MCF 10A (cell line): Measurements from ENCODE around the gene CEP89. TPM values are rescaled to one million over a fixed set of nuclear protein-coding genes. Genes with fewer than 3 reads are reported as not detected.

Experiments used
- BruUV-seq: library from RNA; stranded (reverse); fragments of 400-500 nt; replicated peaks from 2 replicates; lab custom pipeline; 2021; lab: Mats Ljungman, UMichigan
- CTCF ChIA-PET: fragments of 300-600 bp; sonication (Branson Sonifier 250); formaldehyde crosslinking; extraction: SDS; loops from one replicate; lab custom pipeline; 2021; ENCODE audit warnings: antibody characterized with exemption, inconsistent platforms; lab: Yijun Ruan, JAX
- POLR2A ChIA-PET: fragments of 300-600, 350-650 bp; sonication (Branson Sonifier 250); formaldehyde crosslinking; extraction: SDS; loops from one replicate; lab custom pipeline; 2020; ENCODE audit warnings: antibody characterized with exemption, inconsistent platforms; lab: Yijun Ruan, JAX
- DNase-seq: peaks from one replicate; pipeline ENCODE4 v3.0.0-alpha.2; 2018; ENCODE audit not compliant: unreplicated experiment
- H3K27ac Mint-ChIP-seq: one replicate; pipeline ENCODE4 v1.8.0; 2022; ENCODE audit warnings: mild to moderate bottlenecking, low read depth, mixed read lengths; ENCODE audit not compliant: unreplicated experiment
- H3K27me3 Mint-ChIP-seq: one replicate; pipeline ENCODE4 v1.8.0; 2022; ENCODE audit warnings: mixed read lengths; ENCODE audit not compliant: insufficient read depth, unreplicated experiment
- H3K36me3 Mint-ChIP-seq: one replicate; pipeline ENCODE4 v1.8.0; 2022; ENCODE audit warnings: mild to moderate bottlenecking, moderate library complexity, mixed read lengths; ENCODE audit not compliant: insufficient read depth, unreplicated experiment
- H3K4me1 Mint-ChIP-seq: one replicate; pipeline ENCODE4 v1.8.0; 2022; ENCODE audit warnings: mixed read lengths; ENCODE audit not compliant: insufficient read depth, unreplicated experiment
- H3K4me3 Mint-ChIP-seq: one replicate; pipeline ENCODE4 v1.8.0; 2022; ENCODE audit warnings: mild to moderate bottlenecking, moderate library complexity, mixed read lengths; ENCODE audit not compliant: unreplicated experiment
- H3K9me3 Mint-ChIP-seq: one replicate; pipeline ENCODE4 v1.8.0; 2022; ENCODE audit warnings: mixed read lengths; ENCODE audit not compliant: unreplicated experiment
- CTCF ChIP-seq: fragments of 200-600 bp; IDR thresholded peaks from one replicate; pipeline ENCODE4 v1.8.0; 2022; ENCODE audit warnings: antibody characterized with exemption, mild to moderate bottlenecking; ENCODE audit not compliant: unreplicated experiment
- intact Hi-C: fragments of 100-400 bp; cut with micrococcal nuclease; formaldehyde crosslinking; loops from 2 replicates; pipeline ENCODE4 v1.14.1; 2022
- total RNA-seq: library from RNA; stranded (reverse); gene quantifications from 2 replicates; pipeline ENCODE4 v1.2.3, GENCODE V29; 2022

CEP89 gene
- total RNA-seq, 1 experiment from 2014 or later = 24.7 TPM

DNA sequence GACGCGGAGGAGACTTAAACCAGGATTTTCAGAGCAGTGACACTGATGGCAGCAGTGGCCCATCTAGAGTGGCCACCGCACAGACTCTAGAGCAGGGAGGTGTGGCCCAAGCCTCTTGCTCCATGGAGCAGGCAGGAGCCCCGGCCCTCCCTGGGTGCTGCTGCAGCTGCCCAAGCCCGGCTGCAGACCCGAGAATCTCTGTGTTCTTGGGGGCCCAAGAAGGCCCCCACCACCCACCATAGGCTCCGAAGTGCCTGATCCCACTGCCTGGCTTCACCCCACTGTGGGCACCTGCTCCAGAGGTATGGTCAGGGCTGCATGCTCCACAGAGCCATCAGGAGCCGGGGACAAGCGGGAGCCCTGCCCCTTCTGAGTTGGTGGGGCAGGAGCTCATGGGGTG is 36.1 kb downstream of the CEP89 start:
- intact Hi-C loops = no loop called here
- TF ChIP-seq CTCF = no peak
- peaks cover 36% of the 10 kb centered on the region for H3K36me3 Mint-ChIP-seq
- BruUV-seq = no TSS peak
- H3K27me3 Mint-ChIP-seq = no peaks in the 10 kb centered on the region
- no peak for DNase-seq
- no peaks in the 10 kb centered on the region for H3K4me1 Mint-ChIP-seq
- H3K4me3 Mint-ChIP-seq = no peak overlapping the region
- POLR2A ChIA-PET = no interaction called here
- no peak overlapping the region for H3K27ac Mint-ChIP-seq
- H3K9me3 Mint-ChIP-seq = no peaks in the 10 kb centered on the region
- CTCF ChIA-PET = interaction anchor here (0.6 kb wide), 1 partner anchor 190 kb away, joined by 4 read pairs; no protein-coding TSS in a partner anchor

- no peaks in the 10 kb centered on the region for H3K27me3 Mint-ChIP-seq
- intact Hi-C loops = no loop called here
- H3K4me3 Mint-ChIP-seq = no peak overlapping the region
- H3K9me3 Mint-ChIP-seq = peaks cover 4% of the 10 kb centered on the region
- ChIA-PET CTCF (interaction anchor here (0.6 to 1.3 kb wide), 2 partner anchors 12 to 15 kb away, joined by 3 to 4 read pairs; no protein-coding TSS in a partner anchor), POLR2A (no interaction called here)
- TF ChIP-seq CTCF = no peak
- no peaks in the 10 kb centered on the region for H3K4me1 Mint-ChIP-seq
- BruUV-seq = no TSS peak
- peaks cover 51% of the 10 kb centered on the region for H3K36me3 Mint-ChIP-seq
- DNase-seq = no peak
- no peak overlapping the region for H3K27ac Mint-ChIP-seq
Observed at GRCh38 chr19:32933571-32933970, 38.2 kb downstream of the CEP89 start.

- H3K27ac Mint-ChIP-seq = no peak overlapping the region
- H3K9me3 Mint-ChIP-seq = peaks cover 8% of the 10 kb centered on the region
- H3K4me3 Mint-ChIP-seq = no peak overlapping the region
- no peaks in the 10 kb centered on the region for H3K27me3 Mint-ChIP-seq
- intact Hi-C loops = no loop called here
- POLR2A ChIA-PET = interaction anchor here (1.3 kb wide), 1 partner anchor 11 kb away, joined by 4 read pairs; no protein-coding TSS in a partner anchor
- no peak for DNase-seq
- no peak for TF ChIP-seq CTCF
- CTCF ChIA-PET = interaction anchor here (0.9 to 1.1 kb wide), 2 partner anchors 15 to 45 kb away, joined by 3 to 4 read pairs; no protein-coding TSS in a partner anchor
- BruUV-seq = no TSS peak
- no peaks in the 10 kb centered on the region for H3K4me1 Mint-ChIP-seq
- peaks cover 51% of the 10 kb centered on the region for H3K36me3 Mint-ChIP-seq
Observed at GRCh38 chr19:32930567-32930966, 41.2 kb downstream of the CEP89 start.

DNA sequence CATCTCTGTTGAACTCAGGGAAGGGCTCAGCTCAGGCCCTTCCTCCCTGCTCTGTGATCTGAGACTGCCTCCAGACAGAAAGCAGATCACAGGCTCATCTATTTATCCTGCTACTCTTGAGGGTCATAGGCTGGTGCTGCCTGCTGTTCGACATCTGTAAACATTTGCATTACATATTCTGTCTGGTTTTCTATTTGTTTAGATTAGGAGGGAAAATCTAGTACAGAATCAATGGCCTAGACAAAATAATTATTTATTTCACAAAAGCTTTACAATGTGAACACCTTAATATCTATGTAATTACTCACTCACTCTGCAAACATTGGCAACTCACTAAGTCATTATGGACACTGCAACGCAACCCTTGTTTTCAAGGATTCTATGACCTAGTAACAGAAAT is 43.0 kb downstream of the CEP89 start:
- no TSS peak for BruUV-seq
- peaks cover 8% of the 10 kb centered on the region for H3K9me3 Mint-ChIP-seq
- intact Hi-C loops = no loop called here
- no peak for DNase-seq
- CTCF ChIA-PET = no interaction called here
- no peak overlapping the region for H3K4me3 Mint-ChIP-seq
- H3K4me1 Mint-ChIP-seq = no peaks in the 10 kb centered on the region
- H3K36me3 Mint-ChIP-seq = peaks cover 68% of the 10 kb centered on the region
- H3K27me3 Mint-ChIP-seq = no peaks in the 10 kb centered on the region
- no peak overlapping the region for H3K27ac Mint-ChIP-seq
- no peak for TF ChIP-seq CTCF
- POLR2A ChIA-PET = interaction anchor here (1.0 kb wide), 1 partner anchor 9 kb away, joined by 3 read pairs; no protein-coding TSS in a partner anchor
